Lower lobe of right lung (tissue), 2 donors: Measurements from ENCODE around the gene RAE1. TPM values are rescaled to one million over a fixed set of nuclear protein-coding genes. Genes with fewer than 3 reads are reported as not detected.

Experiments
- ATAC-seq, 2 donors: fragments of 200-7000 bp; cut with Tn5 transposase; one replicate each; pipeline ENCODE4 v1.9.1; 2020 to 2022; ENCODE audit warnings: mild to moderate bottlenecking in 2 of 2, moderate library complexity in 2 of 2
- DNase-seq: peaks from one replicate; pipeline ENCODE4 v3.0.0-alpha.2; 2020
- H3K27ac ChIP-seq: fragments of 200-600 bp; one replicate; pipeline ENCODE4 v1.8.0; 2022
- H3K27me3 ChIP-seq: fragments of 200-600 bp; one replicate; pipeline ENCODE4 v1.8.0; 2022; ENCODE audit warnings: low read depth
- H3K36me3 ChIP-seq: fragments of 200-600 bp; one replicate; pipeline ENCODE4 v1.8.0; 2022; ENCODE audit warnings: mild to moderate bottlenecking
- H3K4me1 ChIP-seq: fragments of 200-600 bp; one replicate; pipeline ENCODE4 v1.8.0; 2022
- H3K4me3 ChIP-seq: fragments of 200-600 bp; one replicate; pipeline ENCODE4 v1.8.0; 2022; ENCODE audit warnings: mild to moderate bottlenecking
- H3K9me3 ChIP-seq: fragments of 200-600 bp; one replicate; pipeline ENCODE4 v1.8.0; 2022
- intact Hi-C: fragments of 100-400 bp; cut with DNase I; formaldehyde crosslinking; loops from one replicate; pipeline ENCODE4 v1.11.0; 2022
- total RNA-seq: library from RNA; stranded (reverse); fragmentation: NEBNext Ultra II Directional; extraction: Animal tissue kit (Norgen Biotek cat#: 25700); gene quantifications from one replicate; pipeline ENCODE4 v1.2.1, GENCODE V29; 2021
- TF ChIP-seq, protein P1 (sequence below): fragments of 200-600 bp; IDR thresholded peaks from one replicate; pipeline ENCODE4 v1.8.0; 2022; ENCODE audit warnings: antibody characterized with exemption, mild to moderate bottlenecking
- donor health status: DM: no; HTN: yes; CAD: no; lungs with severe emphysema.

RAE1 gene
- total RNA-seq, 1 donor from 2014 or later, result 20.6 TPM

GRCh38 chr20:57381596-57382503 lies 30.8 kb downstream of the RAE1 start:
- no peak overlapping the region for H3K4me3 ChIP-seq
- intact Hi-C loops, result loop anchor here (5.0 kb wide), 1 partner anchor 115 kb away; no protein-coding TSS in a partner anchor
- H3K27me3 ChIP-seq, result no peaks in the 10 kb centered on the region
- H3K9me3 ChIP-seq, result no peaks in the 10 kb centered on the region
- peaks cover 12% of the 10 kb centered on the region for H3K4me1 ChIP-seq
- no peak overlapping the region for H3K27ac ChIP-seq
- peak; percentile 85 for DNase-seq
- H3K36me3 ChIP-seq, result peaks cover 15% of the 10 kb centered on the region
- peak; percentile 80 to 81 for ATAC-seq
- TF ChIP-seq, protein P1, sequence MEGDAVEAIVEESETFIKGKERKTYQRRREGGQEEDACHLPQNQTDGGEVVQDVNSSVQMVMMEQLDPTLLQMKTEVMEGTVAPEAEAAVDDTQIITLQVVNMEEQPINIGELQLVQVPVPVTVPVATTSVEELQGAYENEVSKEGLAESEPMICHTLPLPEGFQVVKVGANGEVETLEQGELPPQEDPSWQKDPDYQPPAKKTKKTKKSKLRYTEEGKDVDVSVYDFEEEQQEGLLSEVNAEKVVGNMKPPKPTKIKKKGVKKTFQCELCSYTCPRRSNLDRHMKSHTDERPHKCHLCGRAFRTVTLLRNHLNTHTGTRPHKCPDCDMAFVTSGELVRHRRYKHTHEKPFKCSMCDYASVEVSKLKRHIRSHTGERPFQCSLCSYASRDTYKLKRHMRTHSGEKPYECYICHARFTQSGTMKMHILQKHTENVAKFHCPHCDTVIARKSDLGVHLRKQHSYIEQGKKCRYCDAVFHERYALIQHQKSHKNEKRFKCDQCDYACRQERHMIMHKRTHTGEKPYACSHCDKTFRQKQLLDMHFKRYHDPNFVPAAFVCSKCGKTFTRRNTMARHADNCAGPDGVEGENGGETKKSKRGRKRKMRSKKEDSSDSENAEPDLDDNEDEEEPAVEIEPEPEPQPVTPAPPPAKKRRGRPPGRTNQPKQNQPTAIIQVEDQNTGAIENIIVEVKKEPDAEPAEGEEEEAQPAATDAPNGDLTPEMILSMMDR, result peak; percentile 94

GRCh38 chr20:57382516-57382915 lies 31.5 kb downstream of the RAE1 start:
- H3K4me3 ChIP-seq, result no peak overlapping the region
- H3K27ac ChIP-seq, result no peak overlapping the region
- no peaks in the 10 kb centered on the region for H3K27me3 ChIP-seq
- no peaks in the 10 kb centered on the region for H3K9me3 ChIP-seq
- ATAC-seq, result no peak
- no peak for DNase-seq
- peaks cover 12% of the 10 kb centered on the region for H3K4me1 ChIP-seq
- TF ChIP-seq, protein P1, result no peak
- peaks cover 15% of the 10 kb centered on the region for H3K36me3 ChIP-seq
- intact Hi-C loops, result loop anchor here (5.0 kb wide), 1 partner anchor 115 kb away; no protein-coding TSS in a partner anchor

- no peak overlapping the region for H3K27ac ChIP-seq
- ATAC-seq, result no peak
Measured at GRCh38 chr20:57383447-57384347, 32.6 kb downstream of the RAE1 start.

DNA sequence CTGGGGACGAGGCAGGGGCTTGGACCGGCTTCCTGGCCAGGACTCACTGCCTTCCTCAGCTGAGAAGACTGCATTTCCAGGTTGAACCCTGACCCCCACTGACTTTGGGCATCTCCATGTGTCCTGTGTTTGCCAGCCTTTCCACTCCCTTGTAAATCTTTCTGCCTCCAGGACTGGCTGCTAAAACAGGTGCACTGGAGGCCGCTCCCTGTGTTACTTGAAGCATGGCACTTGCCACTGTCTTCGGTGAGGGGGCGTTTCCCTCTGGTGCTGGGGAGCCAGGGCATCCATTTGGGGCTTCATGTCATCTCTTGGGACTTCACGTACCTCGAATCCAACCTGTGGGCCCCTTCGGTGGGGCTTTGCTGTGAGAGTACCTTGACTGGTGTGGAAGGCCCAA lies 33.4 kb downstream of the RAE1 start:
- Histone ChIP-seq H3K27me3 (no peaks in the 10 kb centered on the region), H3K9me3 (no peaks in the 10 kb centered on the region), H3K4me3 (no peak overlapping the region), H3K36me3 (peaks cover 15% of the 10 kb centered on the region), H3K27ac (peak overlapping the region; percentile 73), H3K4me1 (peaks cover 19% of the 10 kb centered on the region)
- intact Hi-C loops, result loop anchor here (5.0 kb wide), 1 partner anchor 113 kb away; no protein-coding TSS in a partner anchor
- no peak for DNase-seq
- TF ChIP-seq, protein P1, result no peak
- ATAC-seq, result no peak

More at GRCh38 chr20:57383447-57384347, 32.6 kb downstream of the RAE1 start:
- Histone ChIP-seq H3K9me3 (no peaks in the 10 kb centered on the region), H3K4me3 (no peak overlapping the region), H3K27me3 (no peaks in the 10 kb centered on the region), H3K4me1 (peaks cover 14% of the 10 kb centered on the region), H3K36me3 (peaks cover 15% of the 10 kb centered on the region)
- TF ChIP-seq, protein P1, result no peak
- no peak for DNase-seq
- intact Hi-C loops, result loop anchor here (5.0 kb wide), 1 partner anchor 114 kb away; no protein-coding TSS in a partner anchor
